HepG2 (cell line): ENCODE results near the gene SMARCB1. TPM values are rescaled to one million over a fixed set of nuclear protein-coding genes. Genes with fewer than 3 reads are reported as not detected.
A peak's percentile ranks its signal among the peaks of the same experiment; 100 is the strongest.

Source experiments
- CBFB ChIP-seq: sonication (generic); formaldehyde crosslinking; IDR thresholded peaks from 2 replicates; pipeline ENCODE4 v1.4.0; 2020; ENCODE audit warnings: missing genetic modification reagents
- CEBPG ChIP-seq: IDR thresholded peaks from 2 replicates; pipeline ENCODE4 v1.6.1; 2016
- DZIP1 ChIP-seq: sonication (generic); formaldehyde crosslinking; IDR thresholded peaks from 2 replicates; pipeline ENCODE4 v1.5.0; 2020; ENCODE audit warnings: mild to moderate bottlenecking, missing genetic modification reagents
- GABPA ChIP-seq, 2 experiments: IDR thresholded peaks; 2 replicates each; pipeline ENCODE4 v1.6.1; 2011 to 2016; ENCODE audit warnings: low read depth in 2 of 2, low read length in 1 of 2, missing biosample characterization in 1 of 2, missing genetic modification characterization in 1 of 2
- HINFP ChIP-seq: sonication (generic); formaldehyde crosslinking; IDR thresholded peaks from 2 replicates; pipeline ENCODE4 v1.4.0; 2020; ENCODE audit warnings: low read depth, mild to moderate bottlenecking, missing genetic modification reagents
- HNF4A ChIP-seq: sonication (generic); formaldehyde crosslinking; IDR thresholded peaks from 2 replicates; pipeline ENCODE4 v1.4.0; 2020; ENCODE audit warnings: missing genetic modification reagents
- IRF9 ChIP-seq: sonication (generic); formaldehyde crosslinking; IDR thresholded peaks from 2 replicates; pipeline ENCODE4 v1.8.0; 2022; ENCODE audit warnings: missing genetic modification reagents, mild to moderate bottlenecking, borderline replicate concordance
- MED1 ChIP-seq: sonication (generic); formaldehyde crosslinking; IDR thresholded peaks from 2 replicates; pipeline ENCODE4 v1.4.0; 2020; ENCODE audit warnings: missing genetic modification reagents
- MTERF4 ChIP-seq: sonication (generic); formaldehyde crosslinking; IDR thresholded peaks from 2 replicates; pipeline ENCODE4 v1.8.0; 2023; ENCODE audit warnings: mild to moderate bottlenecking, missing genetic modification reagents
- MYC ChIP-seq: sonication (generic); formaldehyde crosslinking; IDR thresholded peaks from 2 replicates; pipeline ENCODE4 v1.9.0; 2021; ENCODE audit warnings: missing genetic modification reagents, borderline replicate concordance
- NAIF1 ChIP-seq: sonication (generic); formaldehyde crosslinking; IDR thresholded peaks from 2 replicates; pipeline ENCODE4 v1.5.0; 2020; ENCODE audit warnings: mild to moderate bottlenecking, missing genetic modification reagents, borderline replicate concordance
- NCOA5 ChIP-seq: sonication (generic); formaldehyde crosslinking; IDR thresholded peaks from 2 replicates; pipeline ENCODE4 v1.4.0; 2020; ENCODE audit warnings: missing genetic modification reagents
- NFKB2 ChIP-seq: sonication (generic); formaldehyde crosslinking; IDR thresholded peaks from 2 replicates; pipeline ENCODE4 v1.4.0; 2020; ENCODE audit warnings: missing genetic modification reagents, borderline replicate concordance
- NPAS2 ChIP-seq: sonication (generic); formaldehyde crosslinking; IDR thresholded peaks from 2 replicates; pipeline ENCODE4 v1.8.0; 2022; ENCODE audit warnings: mild to moderate bottlenecking, missing genetic modification reagents, borderline replicate concordance
- RELA ChIP-seq: sonication (generic); formaldehyde crosslinking; IDR thresholded peaks from 2 replicates; pipeline ENCODE4 v1.4.0; 2020; ENCODE audit warnings: missing genetic modification reagents
- SKI ChIP-seq: fragments of 450-650 bp; IDR thresholded peaks from one replicate; pipeline ENCODE4 v1.6.1; 2018; ENCODE audit warnings: mild to moderate bottlenecking; ENCODE audit not compliant: partially characterized antibody
- THRA ChIP-seq: sonication (generic); formaldehyde crosslinking; IDR thresholded peaks from 2 replicates; pipeline ENCODE4 v1.4.0; 2020; ENCODE audit warnings: missing genetic modification reagents, borderline replicate concordance
- TSC22D2 ChIP-seq: sonication (generic); formaldehyde crosslinking; IDR thresholded peaks from 2 replicates; pipeline ENCODE4 v1.5.1; 2020; ENCODE audit warnings: missing genetic modification reagents, mild to moderate bottlenecking, borderline replicate concordance
- ZNF572 ChIP-seq: sonication (generic); formaldehyde crosslinking; IDR thresholded peaks from 2 replicates; pipeline ENCODE4 v1.5.1; 2020; ENCODE audit warnings: mild to moderate bottlenecking, missing genetic modification reagents
- ZNF746 ChIP-seq: sonication (generic); formaldehyde crosslinking; IDR thresholded peaks from 2 replicates; pipeline ENCODE4 v1.8.0; 2022; ENCODE audit warnings: mild to moderate bottlenecking, missing genetic modification reagents
- polyA plus RNA-seq, 8 experiments: library from polyadenylated mRNA; depleted of rRNA in 3 of 8; stranded (reverse) in 7 of 8; unstranded in 1 of 8; fragments of >200 nt; fragmentation: Illumina TruSeq in 4 of 8; extraction: Trizol in 4 of 8; gene quantifications; 2 replicates each; pipeline versions ENCODE4 v1.2.1 to v1.2.3, GENCODE V29; 2011 to 2016; ENCODE audit warnings: low read depth in 4 of 8, missing spikeins in 1 of 8, mixed read lengths in 1 of 8; ENCODE audit not compliant: insufficient read depth in 1 of 8
- total RNA-seq, 5 experiments: library from RNA; depleted of rRNA; stranded (reverse); fragments of >200 nt; fragmentation: Illumina TruSeq; extraction: Trizol; gene quantifications; 2 replicates each; pipeline ENCODE4 v1.2.3, GENCODE V29; 2016; ENCODE audit warnings: low read depth in 1 of 5

SMARCB1 gene
- total and polyA plus RNA-seq, 2 of the 13 experiments (the other 11 are each of a cell fraction or from before 2014, with no cell fraction given): 74.0 to 166 TPM

- no peak for TF ChIP-seq DZIP1 (CRISPR knock-in tag)
- TF ChIP-seq IRF9 (CRISPR knock-in tag): peak; percentile 58; the same call in 1 of the 2 replicates
- no peak for TF ChIP-seq GABPA (IDR thresholded peaks at IDR 0.05; ENCODE audit: low read depth, low read length)
- TF ChIP-seq GABPA (CRISPR knock-in tag; IDR thresholded peaks at IDR 0.05; ENCODE audit: low read depth): peak; percentile 48; the same call in 1 of the 2 replicates
- peak; percentile 70; the same call in 1 of the 2 replicates for TF ChIP-seq CBFB (CRISPR knock-in tag)
- peak; percentile 95 for TF ChIP-seq HNF4A (CRISPR knock-in tag)
- no peak for TF ChIP-seq NPAS2
- peak; percentile 76 for TF ChIP-seq CEBPG (CRISPR knock-in tag)
- no peak for TF ChIP-seq ZNF572 (CRISPR knock-in tag)
- peak; percentile 100 for TF ChIP-seq THRA (CRISPR knock-in tag)
- no peak for TF ChIP-seq NFKB2 (CRISPR knock-in tag)
- TF ChIP-seq NCOA5: no peak
- TF ChIP-seq MED1 (CRISPR knock-in tag): peak; percentile 93
- TF ChIP-seq MTERF4 (CRISPR knock-in tag): no peak
- TF ChIP-seq SKI: peak; percentile 91
- TF ChIP-seq ZNF746 (CRISPR knock-in tag): peak; percentile 74
- peak; percentile 54; the same call in 1 of the 2 replicates for TF ChIP-seq NAIF1 (CRISPR knock-in tag)
- TF ChIP-seq RELA (CRISPR knock-in tag): no peak
- TF ChIP-seq MYC (CRISPR knock-in tag): peak; percentile 27; the same call in 1 of the 2 replicates
- no peak for TF ChIP-seq HINFP (CRISPR knock-in tag)
- TF ChIP-seq TSC22D2: 0 out of 2 replicates have a peak, but pooled peaks have one; percentile 10
These were observed 12.4 kb upstream of the SMARCB1 start (continued) for GRCh38 chr22:23774114-23774921.
